Head of caudate nucleus (tissue), 42 donors: ENCODE measurements around the gene SHISAL1.

Source experiments
- DNase-seq, 42 donors: peaks; one replicate each; pipeline versions ENCODE4 v3.0.0 to v3.0.0-alpha.2; 2020 to 2021; ENCODE audit warnings: mixed read lengths in 7 of 42
- intact Hi-C: fragments of 100-400 bp; cut with DNase I; formaldehyde crosslinking; loops from one replicate; pipeline ENCODE4 v1.15.0; 2022

The SHISAL1 gene

DNA sequence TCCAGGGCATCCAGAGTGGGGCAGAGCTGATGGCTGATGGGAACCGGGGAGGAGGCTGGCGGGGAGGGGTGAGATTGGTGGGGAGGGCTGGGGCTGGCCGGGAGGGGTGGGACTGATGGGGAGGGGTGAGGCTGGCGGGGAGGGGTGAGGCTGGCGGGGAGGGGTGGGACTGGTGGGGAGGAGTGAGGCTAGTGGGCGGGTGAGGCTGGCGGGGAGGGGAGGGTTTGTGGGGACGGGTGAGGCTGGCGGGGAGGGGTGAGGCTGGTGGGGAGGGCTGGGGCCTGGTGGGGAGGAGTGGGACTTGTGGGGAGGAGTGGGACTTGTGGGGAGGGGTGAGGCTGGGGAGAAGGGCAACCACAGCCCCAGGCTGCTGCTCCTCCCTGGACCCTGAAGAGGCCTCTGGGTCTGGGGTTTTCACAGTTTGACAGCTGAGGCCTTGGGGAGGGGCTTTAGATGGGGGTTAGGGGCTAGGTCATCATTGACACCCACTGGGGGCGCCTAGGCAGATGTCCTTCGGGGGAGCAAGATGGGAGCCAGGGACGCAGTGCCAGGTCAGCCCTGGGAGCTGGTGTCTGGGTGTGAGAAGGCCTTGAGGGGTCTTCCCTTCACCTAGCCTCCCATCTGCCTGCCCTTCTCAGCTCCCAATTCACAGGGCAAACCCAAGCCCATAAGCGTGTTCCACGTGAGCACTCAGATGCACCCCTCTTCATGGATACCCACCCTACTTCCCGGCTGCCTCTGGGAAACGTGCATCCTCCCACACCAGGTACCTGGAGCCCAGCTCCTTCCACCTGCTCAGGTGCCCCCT, 105.4 kb downstream of the SHISAL1 start:
- DNase-seq, result peak in 2 of 42 donors; percentile 22 to 29
- intact Hi-C loops, result no loop called here

DNA sequence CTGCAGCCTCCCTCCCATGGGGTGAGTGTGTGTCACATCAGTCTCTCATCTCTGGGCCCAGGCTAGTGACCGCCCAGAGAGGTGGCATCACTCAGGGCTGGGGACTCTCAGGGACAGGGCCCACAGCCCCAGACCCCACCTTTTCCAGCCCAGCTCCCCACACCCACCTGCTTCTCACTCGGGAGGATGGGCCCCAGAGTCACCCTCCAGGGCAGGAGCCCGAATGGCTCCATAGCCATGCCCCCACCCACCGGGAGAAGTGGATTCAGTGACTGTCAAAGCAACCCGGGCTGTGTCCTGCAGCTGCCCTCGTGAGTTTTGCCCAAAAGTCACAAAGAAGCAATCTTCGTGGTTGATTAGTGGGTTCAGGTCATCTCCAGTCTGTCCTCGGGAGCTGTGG, 106.1 kb downstream of the SHISAL1 start:
- peak in 3 of 42 donors; percentile 10 to 26 (median 10) for DNase-seq
- intact Hi-C loops, result no loop called here

DNA sequence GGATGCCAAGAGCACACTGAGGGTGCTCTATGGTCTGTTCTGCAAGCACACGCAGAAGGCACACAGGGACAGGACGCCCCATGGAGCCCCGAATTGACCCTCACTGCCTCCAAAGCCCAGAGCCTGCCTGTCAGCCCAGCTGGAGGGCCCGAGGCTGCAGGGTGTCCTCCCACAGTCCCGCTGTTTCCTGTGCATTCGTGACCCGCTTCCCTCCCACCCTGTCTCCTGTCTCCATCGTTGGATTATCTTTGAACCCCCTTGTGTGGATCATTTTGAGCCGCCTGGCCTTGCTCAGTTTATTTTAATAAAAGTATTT, 106.5 kb downstream of the SHISAL1 start:
- DNase-seq, result peak in 2 of 42 donors; percentile 10 to 19
- intact Hi-C loops, result no loop called here

DNA sequence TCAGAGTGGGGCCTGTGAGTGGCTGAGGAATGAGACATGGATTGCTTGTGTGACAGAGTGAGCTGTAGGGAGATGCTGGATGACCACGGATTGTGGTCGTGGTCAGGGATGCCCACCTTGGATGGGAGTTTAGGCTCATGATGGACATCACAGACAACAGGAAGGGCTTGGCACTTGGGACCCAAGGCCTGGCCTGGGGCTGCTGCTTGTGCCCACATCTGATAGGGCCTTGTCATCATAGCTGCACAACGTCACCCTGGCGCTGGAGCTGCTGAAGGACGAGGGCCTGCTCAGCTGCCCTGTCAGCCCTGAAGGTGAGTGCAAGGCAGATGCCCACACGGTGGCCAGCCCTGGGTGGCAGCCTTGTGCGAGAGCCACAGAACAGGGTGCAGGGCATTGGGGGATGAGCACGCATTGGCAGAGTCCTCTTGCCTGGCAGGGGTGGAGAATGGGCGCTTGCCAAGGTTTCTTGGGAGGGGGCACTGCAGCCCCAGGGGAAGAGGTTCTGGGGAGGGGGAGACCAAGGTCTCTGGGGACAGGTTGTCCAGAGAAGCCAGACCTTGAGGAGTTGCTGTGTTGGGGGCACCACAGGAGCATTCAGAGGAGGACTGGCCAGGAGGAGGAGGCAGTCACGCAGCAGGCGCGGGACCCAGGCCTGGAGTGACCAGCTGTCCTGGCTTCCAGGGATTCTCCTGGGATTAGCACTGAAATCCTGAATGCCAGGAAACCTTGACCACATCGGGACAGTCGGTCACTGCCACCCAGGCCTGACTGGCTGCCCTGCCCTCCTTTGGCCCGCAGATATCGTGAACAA, 107.0 kb downstream of the SHISAL1 start:
- peak in 4 of 42 donors; percentile 15 to 36 (median 20) for DNase-seq
- intact Hi-C loops, result no loop called here

DNA sequence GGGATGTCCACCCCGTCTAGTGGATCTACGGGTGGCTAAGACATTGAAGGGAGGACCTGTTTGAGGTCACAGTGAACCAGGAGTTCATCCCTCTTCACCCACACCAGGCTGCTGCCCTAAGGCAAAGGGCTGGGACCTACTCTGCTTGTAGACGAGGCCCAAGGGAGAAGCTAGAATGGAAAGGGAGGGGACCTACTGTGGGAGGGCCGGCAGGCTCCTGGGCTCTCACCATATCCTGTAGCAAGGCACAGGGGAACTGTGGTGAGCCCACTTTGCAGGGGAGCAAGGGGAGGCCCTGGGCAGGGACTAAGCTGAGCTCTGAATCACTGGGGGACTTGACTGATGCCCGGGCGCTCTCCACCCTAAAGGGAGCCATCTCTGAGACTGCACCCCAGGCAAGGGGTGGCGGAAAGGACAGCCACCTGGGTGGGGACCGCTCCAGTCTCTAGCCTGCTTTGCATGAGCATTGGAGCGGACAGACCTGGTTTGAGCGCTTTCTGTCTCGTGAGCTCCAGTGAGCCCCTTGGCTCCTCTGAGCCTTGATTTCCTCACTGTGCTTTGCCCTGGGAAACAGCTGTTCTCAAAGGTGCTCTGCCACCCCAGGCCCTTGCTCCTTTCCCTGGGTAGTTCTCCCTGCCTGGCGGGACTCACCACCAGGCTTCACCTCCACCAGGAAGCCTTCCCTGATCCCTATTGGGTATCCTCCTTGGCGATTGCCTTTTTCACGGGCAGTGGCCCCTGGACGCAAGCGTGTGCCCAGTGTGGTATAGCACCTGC, 107.8 kb downstream of the SHISAL1 start:
- intact Hi-C loops, result no loop called here
- peak in 4 of 42 donors; percentile 8 to 37 (median 12) for DNase-seq

DNA sequence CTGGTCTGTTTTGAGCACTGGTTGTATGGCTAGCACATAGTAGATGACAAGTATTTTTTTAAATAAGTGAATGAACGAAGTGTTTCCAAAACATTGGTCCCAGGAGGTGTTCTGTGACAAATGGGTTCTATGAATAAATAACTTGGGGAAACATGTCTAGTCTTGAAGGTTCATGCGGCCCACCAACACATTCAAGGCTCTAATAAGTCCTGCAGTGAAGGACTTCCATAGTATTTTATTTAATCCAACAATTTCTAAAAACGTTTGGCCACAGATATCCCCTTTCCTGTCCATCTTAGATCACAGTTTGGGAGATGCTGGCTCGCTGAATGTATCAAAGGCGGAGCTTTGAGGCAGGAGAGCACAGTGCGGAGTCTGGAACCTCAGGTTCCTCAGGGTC, 109.5 kb downstream of the SHISAL1 start:
- intact Hi-C loops, result no loop called here
- DNase-seq, result no peak

DNA sequence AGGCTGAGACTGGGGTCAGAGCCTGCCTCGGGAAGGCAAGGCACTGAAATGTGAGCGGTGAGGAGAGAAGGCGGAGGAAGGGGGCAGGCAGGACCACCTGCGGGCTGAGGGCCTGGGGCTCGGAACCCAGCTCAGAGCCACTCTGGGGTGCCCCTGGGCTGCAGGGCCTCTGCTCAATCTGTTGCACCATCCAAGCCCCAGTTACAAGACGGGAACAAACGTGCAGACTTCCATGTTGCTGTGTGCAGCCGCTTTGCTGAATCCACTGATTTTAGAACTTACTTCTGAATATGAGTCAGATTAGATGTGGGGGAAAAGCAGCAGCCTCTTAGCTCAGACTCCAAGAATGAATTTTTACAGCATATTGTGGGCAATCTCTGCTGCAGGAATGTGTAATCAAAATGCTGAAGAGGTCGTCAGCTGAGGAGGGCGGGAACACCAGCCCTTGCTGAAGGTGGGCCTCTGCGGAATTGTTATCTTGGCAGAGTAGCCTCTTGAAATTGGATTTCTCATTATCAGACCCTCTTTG, 110.4 kb downstream of the SHISAL1 start:
- DNase-seq, result peak in 17 of 42 donors; percentile 15 to 63 (median 38)
- intact Hi-C loops, result no loop called here

DNA sequence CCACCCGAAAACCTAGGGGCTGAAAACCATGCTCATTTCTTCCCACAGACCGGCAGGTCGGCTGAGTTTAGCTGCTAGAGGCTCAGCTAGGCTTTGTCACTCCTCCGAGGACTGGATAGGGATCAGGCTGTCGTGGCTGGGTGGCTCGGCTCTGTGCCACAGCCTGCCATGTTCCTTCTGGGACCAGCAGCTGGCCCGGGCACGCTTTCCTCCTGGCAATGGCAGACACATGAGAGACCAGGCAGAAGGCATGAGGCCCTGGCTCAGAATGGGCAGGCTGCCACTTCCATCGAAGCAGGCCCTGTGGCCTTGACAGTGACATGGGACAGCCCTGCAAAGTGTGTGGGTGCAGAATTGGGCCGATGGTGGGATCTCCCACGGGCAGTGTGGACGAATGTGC, 111.1 kb downstream of the SHISAL1 start:
- intact Hi-C loops, result no loop called here
- no peak for DNase-seq

DNA sequence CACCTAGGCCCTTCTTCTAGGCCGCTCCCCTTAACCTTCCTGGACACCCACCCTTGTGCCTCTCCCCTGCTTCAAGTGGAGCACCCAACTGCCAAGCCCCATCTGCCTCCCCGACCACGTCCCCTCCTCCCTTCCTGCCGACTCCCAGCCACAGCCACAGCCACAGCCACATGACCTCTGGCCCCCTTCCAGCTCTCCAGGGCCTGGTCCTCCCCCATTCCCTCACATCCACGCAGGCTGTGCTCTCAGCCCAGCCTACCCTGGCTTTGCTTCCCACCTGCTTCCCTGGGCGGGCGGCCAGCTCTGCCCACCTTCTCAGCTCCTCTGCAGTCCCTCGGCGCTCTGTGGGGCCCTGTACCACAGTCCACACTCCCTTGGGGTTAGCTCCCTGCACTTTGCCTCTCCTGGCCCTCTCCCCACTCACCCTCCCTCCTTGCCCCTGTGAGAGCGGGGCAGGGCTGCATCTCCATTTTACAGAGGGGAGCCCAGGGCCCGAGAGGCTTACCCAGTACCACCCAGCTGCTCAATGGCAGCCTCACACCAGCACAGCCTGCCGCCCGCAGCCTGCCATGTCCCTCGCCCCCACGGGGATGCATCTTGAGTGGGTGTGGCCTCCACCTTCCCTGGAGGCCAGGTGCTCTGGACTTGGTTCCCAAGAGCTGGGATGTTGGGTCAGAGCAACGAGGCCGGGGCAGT, 111.7 kb downstream of the SHISAL1 start:
- intact Hi-C loops, result no loop called here

DNA sequence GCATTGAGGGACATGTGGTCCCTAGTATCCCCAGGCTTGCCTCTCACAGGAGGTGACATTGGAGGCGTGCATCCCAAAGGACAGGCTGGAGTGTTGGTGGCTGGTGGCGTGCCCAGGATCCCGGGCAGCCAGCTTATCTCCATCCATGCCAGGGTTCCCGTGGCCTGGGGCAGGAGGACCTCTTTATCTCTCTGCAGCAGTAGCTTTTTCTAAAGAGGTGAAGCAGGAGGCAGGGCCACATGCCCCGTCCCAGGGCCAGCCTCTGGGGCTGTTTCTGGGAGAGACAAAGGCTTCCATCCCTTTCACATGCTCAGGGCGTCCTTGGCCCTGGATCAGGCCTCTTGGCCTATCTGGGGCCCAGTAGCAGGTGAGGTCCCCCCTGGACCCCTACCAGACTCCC, 112.3 kb downstream of the SHISAL1 start:
- DNase-seq, result peak in 1 of 42 donors; percentile 1
- intact Hi-C loops, result no loop called here

More for the DNA sequence above, 111.7 kb downstream of the SHISAL1 start:
- DNase-seq, result peak in 1 of 42 donors; percentile 13

DNA sequence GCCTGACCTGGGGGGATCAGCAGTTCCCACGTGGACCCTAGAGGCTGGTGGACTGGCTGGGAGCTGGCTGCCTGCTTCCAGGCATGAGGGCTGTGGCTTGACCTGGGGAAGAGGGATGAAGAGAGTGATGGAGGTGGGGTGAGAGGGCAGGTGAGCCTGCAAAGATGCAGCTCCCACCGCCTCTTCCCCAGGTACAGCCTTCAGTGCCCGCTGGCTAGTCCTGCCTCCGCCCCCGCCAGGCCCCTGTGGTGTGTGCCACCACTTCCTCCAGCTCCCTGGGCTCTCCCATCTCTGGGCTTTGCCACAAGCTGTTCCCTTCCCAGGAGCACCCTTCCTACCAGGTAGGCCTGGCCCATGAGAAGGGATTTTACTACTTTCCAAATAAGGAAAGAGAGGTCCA, 112.9 kb downstream of the SHISAL1 start:
- intact Hi-C loops, result no loop called here

DNA sequence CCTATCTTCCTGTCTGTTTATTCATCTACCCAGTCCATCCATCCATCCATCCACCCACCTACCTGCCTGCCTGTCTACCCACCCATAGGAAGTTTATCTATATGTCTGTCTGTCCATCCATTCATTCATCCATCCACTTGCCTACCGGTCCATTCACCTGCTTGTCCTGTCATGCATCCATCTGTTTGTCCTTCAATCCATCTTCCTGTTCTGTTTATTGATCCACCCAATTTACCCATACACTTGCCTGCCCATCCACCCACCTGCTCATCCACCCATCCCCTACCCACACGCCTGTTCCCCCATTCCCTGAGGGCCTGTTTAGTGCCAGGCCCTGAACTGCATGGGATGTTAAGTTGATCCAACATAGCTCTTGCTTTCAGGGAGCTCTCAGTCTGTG, 113.6 kb downstream of the SHISAL1 start:
- intact Hi-C loops, result no loop called here
- DNase-seq, result no peak

More for the DNA sequence above, 112.9 kb downstream of the SHISAL1 start:
- DNase-seq, result peak in 1 of 42 donors; percentile 9

DNA sequence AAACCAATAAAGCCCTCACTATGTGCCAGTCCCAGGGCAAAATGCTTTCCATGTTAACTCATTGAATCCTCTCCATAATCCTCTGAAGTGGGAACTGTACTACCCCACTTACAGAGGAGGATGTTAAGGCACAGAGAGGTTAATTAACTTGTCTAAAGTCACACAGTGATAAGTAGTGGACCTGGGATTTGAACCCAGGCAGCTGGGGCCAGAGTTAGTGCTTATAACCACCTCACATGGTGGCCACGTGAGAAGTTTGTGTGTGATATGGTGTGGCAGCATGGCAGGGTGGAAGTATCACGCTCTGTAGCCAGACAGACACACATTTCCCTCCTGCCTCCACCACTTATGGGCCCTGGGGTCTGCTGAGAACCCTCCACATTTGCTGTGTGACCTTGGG, 115.5 kb downstream of the SHISAL1 start:
- intact Hi-C loops, result no loop called here
- DNase-seq, result no peak

DNA sequence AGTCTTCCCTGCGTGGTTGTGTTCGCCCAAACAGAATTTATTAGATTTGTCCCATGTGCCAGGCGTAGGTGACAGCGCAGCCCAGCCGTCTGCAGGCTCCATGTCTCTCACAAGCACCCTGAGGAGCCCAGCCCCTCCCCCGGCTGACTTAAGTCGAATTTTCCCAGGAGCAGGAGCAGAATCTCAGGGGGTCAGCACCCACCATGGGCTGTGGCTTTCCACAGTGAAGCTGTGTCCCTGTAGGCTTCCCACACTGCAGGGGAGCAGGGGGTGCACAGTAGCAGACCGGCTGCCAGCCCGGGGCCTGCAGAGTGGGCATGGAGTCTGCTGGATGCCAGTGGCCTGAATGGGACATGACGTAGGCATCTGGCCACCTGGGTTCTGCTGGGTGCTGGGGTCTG, 116.0 kb downstream of the SHISAL1 start:
- peak in 9 of 42 donors; percentile 14 to 62 (median 38) for DNase-seq
- intact Hi-C loops, result no loop called here

DNA sequence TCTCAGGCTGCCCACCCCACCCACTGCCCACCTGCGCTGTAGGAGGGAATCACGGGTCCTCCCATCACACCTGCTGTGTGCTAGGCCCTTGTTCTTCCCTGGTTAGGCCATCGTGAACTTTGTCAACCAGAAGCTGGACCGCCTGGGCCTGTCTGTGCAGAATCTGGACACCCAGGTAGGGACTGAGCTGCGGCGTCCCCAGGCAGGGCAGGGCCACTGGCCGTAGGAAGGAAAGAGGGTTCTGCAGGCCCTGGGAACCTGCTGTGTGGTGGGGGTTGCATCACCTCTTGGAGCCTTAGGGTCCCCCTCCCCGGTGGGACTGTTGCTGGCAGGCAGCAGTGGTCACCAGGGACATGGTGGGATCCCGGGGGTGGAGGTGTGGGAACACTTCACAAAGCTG, 116.5 kb downstream of the SHISAL1 start:
- DNase-seq, result peak in 2 of 42 donors; percentile 7 to 13
- intact Hi-C loops, result no loop called here

DNA sequence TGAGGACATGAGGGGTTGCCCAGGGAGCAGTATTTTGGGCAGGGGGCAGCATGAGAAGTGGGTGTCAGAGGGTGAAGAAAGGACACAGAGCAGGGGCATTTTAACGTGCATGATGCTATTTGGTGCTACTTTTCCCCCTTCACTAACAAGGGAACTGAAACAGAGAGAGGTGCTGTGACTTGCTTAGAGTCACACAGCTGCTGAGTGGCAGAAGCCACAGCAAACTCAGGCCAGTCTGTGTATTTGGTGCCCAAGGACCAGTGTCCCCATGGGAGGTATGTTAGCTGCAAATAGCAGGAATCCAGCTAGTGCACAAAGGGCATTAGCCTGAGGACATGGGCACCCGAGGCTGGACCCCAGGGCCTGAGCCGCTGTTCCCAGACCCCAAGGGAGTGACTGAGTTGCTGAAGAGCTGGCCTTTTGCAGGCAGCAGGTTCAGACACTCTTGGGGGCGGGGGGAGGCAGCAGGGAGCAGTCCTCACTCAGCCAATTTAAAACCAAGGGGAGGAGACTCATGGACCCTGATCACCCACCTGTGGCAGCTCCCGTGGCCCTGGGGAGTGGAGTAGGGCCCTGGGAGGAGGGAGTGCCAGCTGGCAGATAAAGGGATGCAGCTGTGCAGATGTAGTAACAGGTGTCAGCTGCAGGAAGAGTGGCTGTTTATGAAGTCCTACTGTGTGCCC, 117.4 kb downstream of the SHISAL1 start:
- intact Hi-C loops, result no loop called here
- peak in 3 of 42 donors; percentile 3 to 9 (median 5) for DNase-seq

DNA sequence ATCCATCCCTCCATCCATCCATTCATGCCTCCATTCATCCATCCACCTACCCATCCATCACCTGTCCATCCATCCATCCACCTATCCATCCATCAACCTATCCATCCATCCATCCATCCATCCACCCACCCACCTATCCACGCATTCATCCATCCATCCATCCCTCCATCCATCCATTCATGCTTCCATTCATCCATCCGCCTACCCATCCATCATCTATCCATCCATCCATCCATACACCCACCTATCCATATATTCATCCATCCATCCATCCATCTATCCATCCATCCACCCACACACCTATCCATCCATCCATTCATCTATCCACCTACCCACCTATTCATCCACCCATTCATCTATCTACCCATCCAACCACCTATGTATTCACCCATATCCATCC, 118.2 kb downstream of the SHISAL1 start:
- no peak for DNase-seq
- intact Hi-C loops, result no loop called here
